ENCODE results near the gene FAM114A1.

DNA sequence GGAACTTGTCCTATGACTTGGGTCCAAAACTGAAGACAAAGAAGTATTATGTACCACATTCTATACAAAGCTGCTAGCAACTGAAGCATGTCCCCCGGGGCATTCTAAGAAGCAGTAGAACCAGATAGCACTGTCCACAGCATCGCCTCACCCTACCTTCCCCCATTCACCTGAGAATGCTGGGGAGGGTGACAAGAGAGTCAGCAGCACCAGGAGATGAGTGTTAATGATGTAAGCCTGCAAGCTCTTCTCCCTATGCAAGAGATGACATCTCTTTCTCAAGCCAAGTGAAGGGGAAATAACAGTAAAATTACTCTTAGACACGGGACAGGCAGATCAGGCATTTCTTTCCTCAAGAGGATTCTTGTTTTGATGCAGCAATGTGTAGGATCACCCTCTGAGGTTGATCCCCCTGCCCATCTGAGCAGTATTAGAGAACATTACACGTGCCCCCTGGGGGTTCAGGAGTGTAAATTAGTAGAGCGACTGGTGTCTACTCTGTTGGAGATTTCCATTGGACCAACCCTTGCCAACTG lies 49.1 kb upstream of the FAM114A1 start:
- TF ChIP-seq, protein P1, sequence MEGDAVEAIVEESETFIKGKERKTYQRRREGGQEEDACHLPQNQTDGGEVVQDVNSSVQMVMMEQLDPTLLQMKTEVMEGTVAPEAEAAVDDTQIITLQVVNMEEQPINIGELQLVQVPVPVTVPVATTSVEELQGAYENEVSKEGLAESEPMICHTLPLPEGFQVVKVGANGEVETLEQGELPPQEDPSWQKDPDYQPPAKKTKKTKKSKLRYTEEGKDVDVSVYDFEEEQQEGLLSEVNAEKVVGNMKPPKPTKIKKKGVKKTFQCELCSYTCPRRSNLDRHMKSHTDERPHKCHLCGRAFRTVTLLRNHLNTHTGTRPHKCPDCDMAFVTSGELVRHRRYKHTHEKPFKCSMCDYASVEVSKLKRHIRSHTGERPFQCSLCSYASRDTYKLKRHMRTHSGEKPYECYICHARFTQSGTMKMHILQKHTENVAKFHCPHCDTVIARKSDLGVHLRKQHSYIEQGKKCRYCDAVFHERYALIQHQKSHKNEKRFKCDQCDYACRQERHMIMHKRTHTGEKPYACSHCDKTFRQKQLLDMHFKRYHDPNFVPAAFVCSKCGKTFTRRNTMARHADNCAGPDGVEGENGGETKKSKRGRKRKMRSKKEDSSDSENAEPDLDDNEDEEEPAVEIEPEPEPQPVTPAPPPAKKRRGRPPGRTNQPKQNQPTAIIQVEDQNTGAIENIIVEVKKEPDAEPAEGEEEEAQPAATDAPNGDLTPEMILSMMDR (IDR thresholded peaks at IDR 0.05) = no peak
- TF ChIP-seq EZH2phosphoT487 (IDR thresholded peaks at IDR 0.05) (no peak), EZH2 (IDR thresholded peaks at IDR 0.05) (no peak)

All from neural progenitor cell (in vitro differentiated cells).